Regular cardiac myocyte (primary cell): ENCODE data around the gene DCAF4L1. TPM values are rescaled to one million over a fixed set of nuclear protein-coding genes. Genes with fewer than 3 reads are reported as not detected.

ENCODE experiments used
- total RNA-seq: library from RNA; depleted of rRNA; stranded (reverse); fragments of >200 nt; gene quantifications from 2 replicates; pipeline ENCODE4 v1.2.3, GENCODE V29; 2014

The DCAF4L1 gene, protein sequence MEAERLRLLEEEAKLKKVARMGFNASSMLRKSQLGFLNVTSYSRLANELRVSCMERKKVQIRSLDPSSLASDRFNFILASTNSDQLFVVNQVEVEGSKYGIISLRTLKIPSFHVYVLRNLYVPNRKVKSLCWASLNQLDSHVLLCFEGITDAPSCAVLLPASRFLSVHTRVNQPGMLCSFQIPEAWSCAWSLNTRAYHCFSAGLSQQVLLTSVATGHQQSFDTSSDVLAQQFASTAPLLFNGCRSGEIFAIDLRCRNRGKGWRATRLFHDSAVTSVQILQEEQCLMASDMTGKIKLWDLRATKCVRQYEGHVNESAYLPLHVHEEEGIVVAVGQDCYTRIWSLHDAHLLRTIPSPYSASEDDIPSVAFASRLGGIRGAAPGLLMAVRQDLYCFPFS
- under 0.01 and 0.19 TPM in 2 replicates for total RNA-seq

DNA sequence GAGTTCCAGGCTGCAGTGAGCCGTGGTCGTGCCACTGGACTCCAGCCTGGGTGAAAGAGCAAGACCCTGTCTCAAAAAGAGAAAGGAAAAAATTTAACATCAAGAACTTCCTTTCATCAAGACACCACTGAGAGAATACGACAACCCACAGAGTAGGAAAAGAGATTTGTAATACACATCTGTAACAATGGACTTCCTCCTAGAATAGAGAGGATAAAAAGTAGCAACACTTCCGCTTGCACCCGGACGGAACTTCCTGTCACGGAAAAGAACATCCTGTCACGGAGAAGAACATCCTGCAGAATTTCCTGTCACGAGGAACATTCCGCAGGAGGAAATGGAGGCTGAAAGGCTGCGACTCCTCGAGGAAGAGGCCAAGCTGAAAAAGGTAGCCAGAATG is at the start of gene DCAF4L1:
DCAF4L1 (plus strand) TSS at position 301 of the 400 bp plus-strand sequence; CDS start at position 338, 37 bp downstream.

DNA sequence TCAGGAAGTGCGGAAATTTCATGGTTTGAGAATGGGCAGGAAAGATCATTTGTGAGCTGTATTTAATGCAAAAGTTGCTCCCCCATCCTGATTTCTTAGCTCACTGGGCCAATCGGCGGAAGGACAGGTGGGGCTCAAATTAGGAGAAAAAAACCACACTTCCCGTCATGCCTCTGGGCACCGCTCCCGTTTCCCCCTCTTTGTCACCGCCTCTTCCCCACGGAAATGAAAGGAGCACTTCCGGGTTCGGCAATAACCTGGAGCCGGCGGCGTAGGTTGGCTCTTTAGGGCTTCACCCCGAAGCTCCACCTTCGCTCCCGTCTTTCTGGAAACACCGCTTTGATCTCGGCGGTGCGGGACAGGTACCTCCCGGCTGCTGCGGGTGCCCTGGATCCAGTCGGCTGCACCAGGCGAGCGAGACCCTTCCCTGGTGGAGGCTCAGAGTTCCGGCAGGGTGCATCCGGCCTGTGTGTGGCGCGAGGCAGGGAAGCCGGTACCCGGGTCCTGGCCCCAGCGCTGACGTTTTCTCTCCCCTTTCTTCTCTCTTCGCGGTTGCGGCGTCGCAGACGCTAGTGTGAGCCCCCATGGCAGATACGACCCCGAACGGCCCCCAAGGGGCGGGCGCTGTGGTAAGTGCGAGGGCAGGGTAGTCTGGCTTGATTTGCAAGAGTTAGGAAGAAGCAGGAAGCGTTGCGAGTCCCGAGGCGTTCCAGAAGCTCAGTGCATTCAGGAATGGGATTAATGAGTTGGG is 46.5 kb upstream of the DCAF4L1 start, which contains the start of gene TMEM33:
TMEM33 (plus strand) TSS at position 529 of the 751 bp plus-strand sequence; CDS start at position 585, 56 bp downstream.

DNA sequence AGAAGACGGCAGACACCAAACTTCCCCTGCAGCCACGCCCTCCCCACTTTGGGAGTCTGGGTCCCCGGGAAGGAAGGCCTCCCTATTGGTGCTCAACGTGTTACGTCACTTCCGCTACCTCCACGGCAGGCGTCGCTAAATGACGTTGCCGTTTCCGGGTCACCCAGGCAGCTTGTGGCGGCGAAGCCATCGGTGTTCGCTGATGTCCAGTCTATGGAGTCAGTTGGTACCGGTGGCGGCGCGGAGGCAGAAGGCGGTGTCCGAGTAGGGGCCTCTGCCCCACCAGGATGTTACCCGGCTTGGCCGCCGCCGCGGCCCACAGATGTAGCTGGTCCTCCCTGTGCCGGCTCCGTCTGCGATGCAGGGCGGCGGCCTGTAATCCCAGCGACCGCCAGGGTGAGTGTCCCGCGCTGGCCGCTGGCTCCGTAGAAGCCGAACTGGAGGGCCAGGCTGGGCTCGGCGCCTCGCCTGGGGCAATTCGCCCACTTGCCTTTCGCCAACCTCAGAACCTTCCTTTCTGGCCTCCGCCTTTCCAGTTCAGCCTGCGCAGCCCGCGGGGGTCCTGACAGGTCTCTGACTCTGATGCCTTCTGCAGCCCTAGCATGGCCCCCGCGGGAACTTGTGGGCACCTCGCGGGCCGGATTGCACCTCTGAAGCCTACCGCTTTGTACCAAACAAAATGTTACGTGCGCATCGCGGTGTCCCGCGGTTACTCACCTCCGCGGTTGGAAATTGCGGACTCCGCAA is 9.0 kb downstream of the DCAF4L1 start, which contains the start of gene SLC30A9:
SLC30A9 (plus strand) TSS at position 166 of the 747 bp plus-strand sequence; CDS start at position 288, 122 bp downstream.

Other genes with a start within 250 kb of the DCAF4L1 start
- gene PHOX2B, start 233.0 kb upstream of the DCAF4L1 start, total RNA-seq: not detected in 2 replicates
- gene TMEM33, start 46.3 kb upstream of the DCAF4L1 start, total RNA-seq: 38.6 and 49.3 TPM in 2 replicates
- gene SLC30A9, start 8.8 kb downstream of the DCAF4L1 start, total RNA-seq: 76.3 and 87.1 TPM in 2 replicates
- not detected in 2 replicates for gene BEND4, start 170.9 kb downstream of the DCAF4L1 start, total RNA-seq